GM18520 (cell line): ENCODE measurements around the gene MRTO4.
"Not testable (repeated sequence)": the region's sequence is repeated elsewhere in the genome, so short reads cannot be mapped to it uniquely, and the experiment has no call there.

Source experiments
- ATAC-seq: cut with Tn5 transposase; IDR thresholded peaks from one replicate; pipeline ENCODE4 v1.9.1; 2021; ENCODE audit not compliant: unreplicated experiment

The MRTO4 gene

DNA sequence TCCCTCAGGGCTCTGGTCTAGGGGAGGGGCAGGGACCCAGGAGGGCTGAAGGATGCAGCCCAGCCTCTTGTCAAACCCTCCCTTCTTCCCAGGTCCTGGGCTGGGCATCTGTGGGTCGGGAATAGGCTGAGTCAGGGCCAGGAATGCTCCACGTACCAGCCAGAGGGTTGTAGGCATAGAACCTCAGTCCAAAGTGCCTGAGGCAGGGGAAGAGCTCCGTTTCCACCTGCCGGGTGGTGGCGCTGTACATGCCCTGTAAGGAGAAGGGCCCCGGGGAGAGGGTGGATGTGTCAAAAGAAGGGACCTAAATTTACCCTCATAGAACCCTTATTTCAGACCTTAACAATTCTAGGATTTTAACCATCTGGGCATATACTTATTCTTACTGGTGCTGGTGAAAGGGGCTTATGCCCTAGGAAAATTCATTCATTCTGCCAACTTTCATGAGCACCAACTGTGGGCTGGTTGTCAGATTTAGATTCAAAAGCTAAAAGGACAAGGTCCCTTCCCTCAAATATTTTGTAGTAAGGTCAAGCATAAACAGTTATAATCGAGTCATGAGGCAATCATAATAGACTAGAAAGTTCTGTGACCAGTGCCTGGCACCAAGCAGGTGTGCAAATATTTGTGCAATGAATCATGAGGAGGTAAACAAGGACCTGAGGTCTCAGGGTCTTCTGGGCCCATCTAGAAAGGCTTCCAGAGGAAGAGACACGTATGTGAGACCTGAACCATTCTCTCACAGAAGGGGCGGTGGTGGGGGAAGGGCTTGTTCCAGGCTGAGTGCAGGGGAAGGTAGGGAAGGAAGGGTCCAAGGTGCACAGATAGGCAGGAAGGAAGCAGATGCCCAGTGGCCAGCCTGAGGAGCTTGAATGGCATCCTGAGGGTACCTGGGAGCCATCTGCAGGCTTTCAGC lies 18.1 kb downstream of the MRTO4 start:
- not testable (repeated sequence) for ATAC-seq

GRCh38 chr1:19270343-19270730 lies 18.7 kb downstream of the MRTO4 start:
- ATAC-seq, result not testable (repeated sequence)

DNA sequence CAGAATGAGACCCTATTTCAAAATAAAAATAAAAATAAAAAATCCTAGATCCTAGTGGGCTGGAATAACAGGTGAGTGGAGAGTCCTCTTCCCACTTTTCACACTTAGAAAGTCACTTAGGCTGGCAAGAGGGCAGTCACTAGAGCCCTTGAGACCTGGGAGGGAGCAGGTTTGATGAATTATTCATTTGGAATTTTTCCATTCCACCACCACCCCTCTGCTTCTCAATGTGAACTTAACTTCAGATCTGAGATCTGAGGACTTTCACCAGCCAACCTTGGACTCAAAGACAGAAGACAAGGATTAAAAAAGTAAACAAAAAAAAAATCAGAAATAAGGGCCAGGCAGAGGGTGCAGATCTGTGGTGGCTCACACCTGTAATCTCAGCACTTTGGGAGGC lies 20.5 kb downstream of the MRTO4 start:
- no peak for ATAC-seq

DNA sequence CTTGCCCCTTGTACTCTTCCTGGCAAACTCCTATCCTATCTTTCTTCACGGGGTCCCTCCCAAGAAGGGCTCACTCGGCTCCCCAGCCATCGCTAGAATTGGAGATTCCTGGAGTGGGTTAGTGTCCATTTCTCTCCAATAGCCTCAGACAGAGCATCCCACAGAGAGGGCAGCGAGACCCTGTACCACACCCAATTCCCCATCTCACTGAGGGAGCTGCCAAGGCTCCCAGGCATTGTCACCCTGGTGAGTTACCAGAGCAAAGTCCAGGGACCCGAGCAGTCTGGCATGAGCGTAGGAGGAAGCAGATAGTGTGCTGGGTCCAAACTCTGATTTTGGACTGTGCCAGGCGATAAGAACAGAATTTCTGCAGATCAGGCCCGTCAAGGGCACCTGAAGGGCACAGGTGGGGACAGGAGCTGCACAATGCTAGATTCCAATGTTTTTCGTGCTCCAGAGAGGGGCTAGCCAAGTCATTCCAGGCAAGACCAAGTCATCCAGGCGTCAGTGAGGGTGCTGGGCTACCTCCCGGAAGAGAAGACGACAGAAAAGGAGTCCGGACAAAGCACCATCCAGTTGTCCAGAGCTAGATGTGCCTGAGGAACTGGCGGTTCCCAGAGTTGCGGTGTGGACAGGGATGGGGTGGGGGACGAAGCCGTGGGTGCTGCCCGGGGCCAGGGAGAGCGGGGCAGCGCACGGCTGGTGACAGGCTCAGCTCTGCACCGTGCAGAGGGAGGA lies 21.7 kb downstream of the MRTO4 start:
- no peak for ATAC-seq

GRCh38 chr1:19273844-19274531 lies 22.4 kb downstream of the MRTO4 start:
- not testable (repeated sequence) for ATAC-seq

- no peak for ATAC-seq
Measured at GRCh38 chr1:19274636-19275035, 23.0 kb downstream of the MRTO4 start.

- no peak for ATAC-seq
Measured at GRCh38 chr1:19283891-19284290, 32.3 kb downstream of the MRTO4 start.

DNA sequence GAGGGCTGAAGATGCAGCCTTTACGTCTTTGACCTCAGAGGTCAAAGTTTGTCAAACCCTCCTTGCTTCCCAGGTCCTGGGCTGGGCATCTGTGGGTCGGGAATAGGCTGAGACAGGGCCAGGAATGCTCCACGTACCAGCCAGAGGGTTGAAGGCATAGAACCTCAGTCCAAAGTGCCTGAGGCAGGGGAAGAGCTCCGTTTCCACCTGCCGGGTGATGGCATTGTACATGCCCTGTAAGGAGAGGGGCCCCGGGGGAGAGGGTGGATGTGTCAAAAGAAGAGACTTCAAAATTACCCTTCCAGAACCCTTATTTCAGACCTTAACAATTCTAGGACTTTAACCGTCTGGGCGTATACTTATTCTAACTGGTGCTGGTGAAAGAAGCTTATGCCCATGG lies 33.3 kb downstream of the MRTO4 start:
- no peak for ATAC-seq

DNA sequence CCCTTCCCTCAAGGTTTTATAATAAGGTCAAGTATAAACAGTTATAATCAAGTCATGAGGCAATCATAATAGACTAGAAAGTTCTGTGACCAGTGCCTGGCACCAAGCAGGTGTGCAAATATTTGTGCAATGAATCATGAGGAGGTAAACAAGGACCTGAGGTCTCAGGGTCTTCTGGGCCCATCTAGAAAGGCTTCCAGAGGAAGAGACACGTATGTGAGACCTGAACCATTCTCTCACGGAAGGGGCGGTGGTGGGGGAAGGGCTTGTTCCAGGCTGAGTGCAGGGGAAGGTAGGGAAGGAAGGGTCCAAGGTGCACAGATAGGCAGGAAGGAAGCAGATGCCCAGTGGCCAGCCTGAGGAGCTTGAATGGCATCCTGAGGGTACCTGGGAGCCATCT lies 33.8 kb downstream of the MRTO4 start:
- not testable (repeated sequence) for ATAC-seq

- ATAC-seq, result not testable (repeated sequence)
Measured at GRCh38 chr1:19285807-19286206, 34.2 kb downstream of the MRTO4 start.

GRCh38 chr1:19287436-19288185 lies 36.0 kb downstream of the MRTO4 start:
- ATAC-seq, result no peak

GRCh38 chr1:19288324-19289241 lies 37.0 kb downstream of the MRTO4 start, which contains the start of gene AKR7A3:
Gene AKR7A3 (minus strand): TSS chr1:19288770. CDS start chr1:19288709, 61 bp downstream.
- not testable (repeated sequence) for ATAC-seq

DNA sequence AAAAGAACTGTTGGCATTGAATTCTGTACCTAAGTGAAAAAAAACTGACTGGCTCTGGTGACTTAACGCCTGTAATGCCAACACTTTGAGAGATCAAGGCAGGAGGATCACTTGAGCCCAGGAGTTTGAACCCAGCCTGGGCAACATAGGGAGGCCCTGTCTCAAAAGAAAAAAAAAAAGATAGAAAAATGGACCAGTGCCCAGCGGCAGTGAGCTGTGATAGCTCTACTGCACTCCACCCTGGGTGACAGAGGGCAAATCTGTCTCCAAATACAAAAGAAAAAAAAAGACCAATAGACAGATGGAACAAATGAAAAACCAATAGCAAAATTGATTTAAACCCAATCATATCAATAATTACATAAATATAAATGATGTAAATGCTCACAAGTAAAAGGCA lies 37.6 kb downstream of the MRTO4 start:
- no peak for ATAC-seq

- ATAC-seq, result no peak
Measured at GRCh38 chr1:19294638-19295037, 43.0 kb downstream of the MRTO4 start.

- ATAC-seq, result no peak
Measured at GRCh38 chr1:19300211-19300610, 48.6 kb downstream of the MRTO4 start.

- not testable (repeated sequence) for ATAC-seq
Measured at GRCh38 chr1:19304081-19304480, 52.5 kb downstream of the MRTO4 start.

- ATAC-seq, result no peak
Measured at GRCh38 chr1:19305880-19306279, 54.3 kb downstream of the MRTO4 start.

DNA sequence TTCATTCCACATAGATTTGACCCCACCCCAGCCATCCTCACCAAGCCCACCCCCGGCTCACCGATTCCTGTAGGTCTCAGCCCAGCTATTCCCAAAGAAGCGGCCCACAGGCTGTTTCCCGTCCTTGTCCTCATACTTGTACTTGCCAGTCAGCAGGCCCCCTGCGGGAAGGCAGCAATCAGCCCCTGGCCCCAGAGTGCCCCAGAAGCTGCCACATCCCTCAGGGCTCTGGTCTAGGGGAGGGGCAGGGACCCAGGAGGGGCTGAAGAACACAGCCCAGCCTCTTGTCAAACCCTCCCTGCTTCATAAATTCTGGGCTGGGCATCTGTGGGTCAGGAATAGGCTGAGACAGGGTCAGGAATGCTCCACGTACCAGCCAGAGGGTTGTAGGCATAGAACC lies 55.3 kb downstream of the MRTO4 start:
- no peak for ATAC-seq

DNA sequence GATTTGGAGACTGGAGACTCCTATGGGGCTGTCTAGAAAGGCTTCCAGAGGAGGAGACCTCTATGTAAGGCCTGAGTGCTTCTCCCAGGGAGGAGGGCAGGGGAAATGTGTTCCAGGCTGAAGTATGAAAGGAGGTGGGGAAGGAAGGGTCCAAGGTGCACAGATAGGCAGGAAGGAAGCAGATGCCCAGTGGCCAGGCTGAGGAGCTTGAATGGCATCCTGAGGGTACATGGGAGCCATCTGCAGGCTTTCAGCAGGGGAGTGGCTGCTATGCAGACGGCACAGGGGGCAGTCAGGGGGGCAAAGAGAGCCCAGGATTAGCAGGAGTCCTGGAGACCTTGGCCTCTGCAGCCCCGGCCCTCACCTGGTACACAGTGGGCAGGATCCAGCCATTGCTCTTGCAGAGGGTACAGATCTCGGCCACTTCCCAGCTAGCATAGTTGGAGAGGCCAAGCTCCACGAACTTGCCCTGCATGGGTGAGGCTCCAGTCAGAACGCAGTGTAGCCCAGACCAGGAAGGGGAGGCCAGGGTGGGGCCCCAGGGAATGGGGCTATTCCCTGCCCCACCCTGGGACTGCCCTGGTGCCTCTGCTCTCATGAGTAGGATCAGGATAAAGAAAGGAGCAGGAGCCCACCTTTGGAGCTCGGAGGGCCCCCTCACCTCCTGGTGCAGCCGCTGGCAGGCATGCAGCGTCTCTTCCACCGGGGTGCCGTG lies 56.3 kb downstream of the MRTO4 start:
- ATAC-seq, result no peak
